Measurements from ENCODE around the gene ZNF827.

The ZNF827 gene

DNA sequence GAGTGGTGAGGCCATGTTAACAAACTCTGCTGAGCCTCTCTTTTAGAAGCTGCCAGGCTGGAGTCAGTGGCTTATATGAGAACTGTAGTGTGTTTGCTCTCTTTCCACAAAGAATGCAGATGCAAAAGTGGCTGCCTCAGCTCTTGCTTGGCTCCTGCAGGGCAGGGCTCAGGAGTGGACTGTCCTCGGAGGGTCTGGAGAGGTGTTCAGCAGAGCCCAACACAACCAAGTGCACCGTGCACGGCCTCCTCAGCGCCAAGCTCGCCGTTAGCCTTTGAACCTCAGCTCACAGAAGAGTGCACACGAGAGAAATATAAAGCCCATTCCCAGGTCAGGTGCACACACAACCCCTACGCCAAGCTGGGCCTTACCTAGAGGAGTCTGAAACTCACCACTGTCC is 175.9 kb downstream of the ZNF827 start:
- TF ChIP-seq ZNF70 (CRISPR knock-in tag; IDR thresholded peaks at IDR 0.05) (no peak), ZNF565 (CRISPR knock-in tag; conservative IDR thresholded peaks at IDR 0.05; ENCODE audit: low read depth) (no peak), ZFP3 (CRISPR knock-in tag; IDR thresholded peaks at IDR 0.05) (no peak), SNAI2 (CRISPR knock-in tag; IDR thresholded peaks at IDR 0.05) (no peak)
- ATAC-seq = no peak; the same call in 2 of the 3 replicates

DNA sequence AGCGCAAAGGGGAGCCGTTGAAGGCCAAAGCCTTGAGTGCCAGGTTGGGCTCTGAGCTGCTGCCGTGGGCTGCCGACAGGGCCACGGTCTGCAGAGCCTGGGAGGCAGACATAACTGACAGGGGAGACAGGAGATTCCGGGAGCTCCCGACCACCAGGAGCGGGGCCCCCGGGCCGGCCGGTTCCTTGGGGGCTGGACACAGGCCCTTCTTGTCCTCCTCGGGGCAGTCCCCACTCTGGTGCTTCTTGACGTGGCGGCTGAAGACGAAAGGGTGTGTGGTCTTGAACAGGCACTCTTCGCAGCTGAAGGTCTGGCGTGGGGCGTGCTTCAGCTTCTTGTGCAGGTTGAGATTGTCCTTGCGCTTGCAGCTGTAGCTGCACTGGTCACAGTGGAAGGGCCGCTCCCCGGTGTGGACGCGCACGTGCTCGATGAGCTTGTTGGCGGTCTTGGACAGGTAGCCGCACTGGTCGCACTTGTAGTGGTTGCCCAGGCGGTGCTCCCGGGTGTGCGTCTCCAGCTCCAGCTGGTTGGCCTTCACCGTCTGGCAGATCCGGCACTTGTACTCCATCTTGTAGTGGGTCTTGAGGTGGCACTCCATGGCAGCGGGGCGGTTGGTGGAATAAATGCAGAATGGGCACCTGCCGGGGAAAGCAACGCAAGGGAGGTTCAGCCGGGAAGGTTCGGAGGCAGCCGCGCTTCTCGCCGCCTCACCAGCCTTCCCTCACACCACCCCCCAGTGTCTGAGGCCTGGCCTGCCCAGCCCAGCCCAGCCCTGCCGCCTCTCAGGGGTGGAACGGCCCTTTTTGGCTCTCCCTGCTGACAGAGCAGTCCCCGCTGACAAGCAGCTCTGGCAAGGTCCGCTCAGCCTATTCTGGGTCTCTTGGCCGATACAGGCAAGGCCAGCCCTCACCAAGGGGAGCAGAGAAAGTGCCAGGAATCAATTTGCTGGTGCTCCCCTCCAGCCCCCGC is 177.4 kb downstream of the ZNF827 start:
- TF ChIP-seq ARNTL (CRISPR knock-in tag; IDR thresholded peaks at IDR 0.05; ENCODE audit: borderline replicate concordance, low read depth) = no peak
- no peak for ATAC-seq

DNA sequence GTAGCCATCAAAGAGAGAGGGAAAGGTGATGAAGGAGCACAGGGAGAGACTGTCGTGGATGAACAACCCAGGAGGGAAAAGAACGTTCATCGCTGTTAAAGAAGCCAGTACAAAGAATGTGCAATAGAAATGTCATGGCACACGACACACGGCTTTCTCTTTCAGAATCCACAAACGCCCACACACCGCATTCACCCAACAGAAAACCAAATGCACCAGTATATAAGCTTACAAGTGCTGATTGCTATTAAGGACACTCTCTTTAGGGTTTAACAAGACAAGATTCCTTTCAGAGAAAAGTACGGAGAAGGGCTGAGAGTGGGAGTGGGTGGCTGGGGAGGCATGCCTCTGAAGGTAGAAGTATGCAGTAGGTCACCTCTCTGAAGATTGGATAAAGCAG is 178.4 kb downstream of the ZNF827 start:
- TF ChIP-seq RARB (CRISPR knock-in tag; IDR thresholded peaks at IDR 0.05) (no peak), ISL1 (CRISPR knock-in tag; IDR thresholded peaks at IDR 0.05) (no peak), OSR1 (CRISPR knock-in tag; IDR thresholded peaks at IDR 0.05) (no peak), ESRRG (CRISPR knock-in tag; IDR thresholded peaks at IDR 0.05) (no peak), TCF4 (CRISPR knock-in tag; IDR thresholded peaks at IDR 0.05; ENCODE audit: borderline replicate concordance) (no peak), SNAI2 (CRISPR knock-in tag; IDR thresholded peaks at IDR 0.05) (no peak), ZFP30 (CRISPR knock-in tag; IDR thresholded peaks at IDR 0.05) (no peak), ZFP3 (CRISPR knock-in tag; IDR thresholded peaks at IDR 0.05) (no peak), TOX (CRISPR knock-in tag; IDR thresholded peaks at IDR 0.05; ENCODE audit: borderline replicate concordance) (no peak), GLIS3 (CRISPR knock-in tag; IDR thresholded peaks at IDR 0.05) (no peak), ZNF70 (CRISPR knock-in tag; IDR thresholded peaks at IDR 0.05) (no peak), ARNTL (CRISPR knock-in tag; IDR thresholded peaks at IDR 0.05; ENCODE audit: borderline replicate concordance, low read depth) (no peak)
- TF ChIP-seq, protein P1, sequence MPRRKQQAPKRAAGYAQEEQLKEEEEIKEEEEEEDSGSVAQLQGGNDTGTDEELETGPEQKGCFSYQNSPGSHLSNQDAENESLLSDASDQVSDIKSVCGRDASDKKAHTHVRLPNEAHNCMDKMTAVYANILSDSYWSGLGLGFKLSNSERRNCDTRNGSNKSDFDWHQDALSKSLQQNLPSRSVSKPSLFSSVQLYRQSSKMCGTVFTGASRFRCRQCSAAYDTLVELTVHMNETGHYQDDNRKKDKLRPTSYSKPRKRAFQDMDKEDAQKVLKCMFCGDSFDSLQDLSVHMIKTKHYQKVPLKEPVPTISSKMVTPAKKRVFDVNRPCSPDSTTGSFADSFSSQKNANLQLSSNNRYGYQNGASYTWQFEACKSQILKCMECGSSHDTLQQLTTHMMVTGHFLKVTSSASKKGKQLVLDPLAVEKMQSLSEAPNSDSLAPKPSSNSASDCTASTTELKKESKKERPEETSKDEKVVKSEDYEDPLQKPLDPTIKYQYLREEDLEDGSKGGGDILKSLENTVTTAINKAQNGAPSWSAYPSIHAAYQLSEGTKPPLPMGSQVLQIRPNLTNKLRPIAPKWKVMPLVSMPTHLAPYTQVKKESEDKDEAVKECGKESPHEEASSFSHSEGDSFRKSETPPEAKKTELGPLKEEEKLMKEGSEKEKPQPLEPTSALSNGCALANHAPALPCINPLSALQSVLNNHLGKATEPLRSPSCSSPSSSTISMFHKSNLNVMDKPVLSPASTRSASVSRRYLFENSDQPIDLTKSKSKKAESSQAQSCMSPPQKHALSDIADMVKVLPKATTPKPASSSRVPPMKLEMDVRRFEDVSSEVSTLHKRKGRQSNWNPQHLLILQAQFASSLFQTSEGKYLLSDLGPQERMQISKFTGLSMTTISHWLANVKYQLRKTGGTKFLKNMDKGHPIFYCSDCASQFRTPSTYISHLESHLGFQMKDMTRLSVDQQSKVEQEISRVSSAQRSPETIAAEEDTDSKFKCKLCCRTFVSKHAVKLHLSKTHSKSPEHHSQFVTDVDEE (CRISPR knock-in tag; IDR thresholded peaks at IDR 0.05) = no peak
- TF ChIP-seq, protein P2, sequence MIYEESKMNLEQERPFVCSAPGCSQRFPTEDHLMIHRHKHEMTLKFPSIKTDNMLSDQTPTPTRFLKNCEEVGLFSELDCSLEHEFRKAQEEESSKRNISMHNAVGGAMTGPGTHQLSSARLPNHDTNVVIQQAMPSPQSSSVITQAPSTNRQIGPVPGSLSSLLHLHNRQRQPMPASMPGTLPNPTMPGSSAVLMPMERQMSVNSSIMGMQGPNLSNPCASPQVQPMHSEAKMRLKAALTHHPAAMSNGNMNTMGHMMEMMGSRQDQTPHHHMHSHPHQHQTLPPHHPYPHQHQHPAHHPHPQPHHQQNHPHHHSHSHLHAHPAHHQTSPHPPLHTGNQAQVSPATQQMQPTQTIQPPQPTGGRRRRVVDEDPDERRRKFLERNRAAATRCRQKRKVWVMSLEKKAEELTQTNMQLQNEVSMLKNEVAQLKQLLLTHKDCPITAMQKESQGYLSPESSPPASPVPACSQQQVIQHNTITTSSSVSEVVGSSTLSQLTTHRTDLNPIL (CRISPR knock-in tag; IDR thresholded peaks at IDR 0.05; ENCODE audit: low read depth) = no peak
- no peak for ATAC-seq

DNA sequence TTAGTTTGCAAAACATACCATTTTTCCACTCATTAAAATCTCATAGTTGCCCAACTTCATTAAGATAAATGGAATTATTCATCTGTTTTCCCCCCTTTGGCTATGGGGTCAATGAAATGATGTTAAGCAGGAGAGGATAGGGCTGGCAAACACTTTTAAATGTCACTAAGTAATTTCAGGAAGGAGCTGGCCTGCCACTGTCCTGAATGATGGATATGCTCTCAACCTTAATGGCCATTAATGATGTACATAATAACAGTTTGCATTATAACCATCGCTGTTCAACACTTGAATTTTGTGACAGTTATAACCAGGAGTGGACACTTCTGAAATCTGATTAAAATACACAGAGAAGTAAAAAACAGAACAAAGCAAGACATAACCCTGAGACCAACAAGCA is 181.4 kb downstream of the ZNF827 start:
- TF ChIP-seq, protein P3, sequence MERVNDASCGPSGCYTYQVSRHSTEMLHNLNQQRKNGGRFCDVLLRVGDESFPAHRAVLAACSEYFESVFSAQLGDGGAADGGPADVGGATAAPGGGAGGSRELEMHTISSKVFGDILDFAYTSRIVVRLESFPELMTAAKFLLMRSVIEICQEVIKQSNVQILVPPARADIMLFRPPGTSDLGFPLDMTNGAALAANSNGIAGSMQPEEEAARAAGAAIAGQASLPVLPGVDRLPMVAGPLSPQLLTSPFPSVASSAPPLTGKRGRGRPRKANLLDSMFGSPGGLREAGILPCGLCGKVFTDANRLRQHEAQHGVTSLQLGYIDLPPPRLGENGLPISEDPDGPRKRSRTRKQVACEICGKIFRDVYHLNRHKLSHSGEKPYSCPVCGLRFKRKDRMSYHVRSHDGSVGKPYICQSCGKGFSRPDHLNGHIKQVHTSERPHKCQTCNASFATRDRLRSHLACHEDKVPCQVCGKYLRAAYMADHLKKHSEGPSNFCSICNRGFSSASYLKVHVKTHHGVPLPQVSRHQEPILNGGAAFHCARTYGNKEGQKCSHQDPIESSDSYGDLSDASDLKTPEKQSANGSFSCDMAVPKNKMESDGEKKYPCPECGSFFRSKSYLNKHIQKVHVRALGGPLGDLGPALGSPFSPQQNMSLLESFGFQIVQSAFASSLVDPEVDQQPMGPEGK (CRISPR knock-in tag; IDR thresholded peaks at IDR 0.05; ENCODE audit: borderline replicate concordance) = no peak
- TF ChIP-seq ESRRG (CRISPR knock-in tag; IDR thresholded peaks at IDR 0.05) (no peak), PPARA (CRISPR knock-in tag; IDR thresholded peaks at IDR 0.05; ENCODE audit: borderline replicate concordance) (no peak), ZNF8 (CRISPR knock-in tag; IDR thresholded peaks at IDR 0.05) (no peak), ISL1 (CRISPR knock-in tag; IDR thresholded peaks at IDR 0.05) (no peak), OSR1 (CRISPR knock-in tag; IDR thresholded peaks at IDR 0.05) (no peak), RARB (CRISPR knock-in tag; IDR thresholded peaks at IDR 0.05) (no peak), ZFP3 (CRISPR knock-in tag; IDR thresholded peaks at IDR 0.05) (no peak), ZNF565 (CRISPR knock-in tag; conservative IDR thresholded peaks at IDR 0.05; ENCODE audit: low read depth) (no peak), ZC3H10 (CRISPR knock-in tag; IDR thresholded peaks at IDR 0.05) (no peak), GLIS3 (CRISPR knock-in tag; IDR thresholded peaks at IDR 0.05) (no peak), BACH2 (CRISPR knock-in tag; IDR thresholded peaks at IDR 0.05; ENCODE audit: borderline replicate concordance) (no peak), CSDC2 (CRISPR knock-in tag; IDR thresholded peaks at IDR 0.05) (no peak), TCF4 (CRISPR knock-in tag; IDR thresholded peaks at IDR 0.05; ENCODE audit: borderline replicate concordance) (no peak)
- TF ChIP-seq, protein P4, sequence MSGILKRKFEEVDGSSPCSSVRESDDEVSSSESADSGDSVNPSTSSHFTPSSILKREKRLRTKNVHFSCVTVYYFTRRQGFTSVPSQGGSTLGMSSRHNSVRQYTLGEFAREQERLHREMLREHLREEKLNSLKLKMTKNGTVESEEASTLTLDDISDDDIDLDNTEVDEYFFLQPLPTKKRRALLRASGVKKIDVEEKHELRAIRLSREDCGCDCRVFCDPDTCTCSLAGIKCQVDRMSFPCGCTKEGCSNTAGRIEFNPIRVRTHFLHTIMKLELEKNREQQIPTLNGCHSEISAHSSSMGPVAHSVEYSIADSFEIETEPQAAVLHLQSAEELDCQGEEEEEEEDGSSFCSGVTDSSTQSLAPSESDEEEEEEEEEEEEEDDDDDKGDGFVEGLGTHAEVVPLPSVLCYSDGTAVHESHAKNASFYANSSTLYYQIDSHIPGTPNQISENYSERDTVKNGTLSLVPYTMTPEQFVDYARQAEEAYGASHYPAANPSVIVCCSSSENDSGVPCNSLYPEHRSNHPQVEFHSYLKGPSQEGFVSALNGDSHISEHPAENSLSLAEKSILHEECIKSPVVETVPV (CRISPR knock-in tag; IDR thresholded peaks at IDR 0.05) = no peak
- TF ChIP-seq, protein P5, sequence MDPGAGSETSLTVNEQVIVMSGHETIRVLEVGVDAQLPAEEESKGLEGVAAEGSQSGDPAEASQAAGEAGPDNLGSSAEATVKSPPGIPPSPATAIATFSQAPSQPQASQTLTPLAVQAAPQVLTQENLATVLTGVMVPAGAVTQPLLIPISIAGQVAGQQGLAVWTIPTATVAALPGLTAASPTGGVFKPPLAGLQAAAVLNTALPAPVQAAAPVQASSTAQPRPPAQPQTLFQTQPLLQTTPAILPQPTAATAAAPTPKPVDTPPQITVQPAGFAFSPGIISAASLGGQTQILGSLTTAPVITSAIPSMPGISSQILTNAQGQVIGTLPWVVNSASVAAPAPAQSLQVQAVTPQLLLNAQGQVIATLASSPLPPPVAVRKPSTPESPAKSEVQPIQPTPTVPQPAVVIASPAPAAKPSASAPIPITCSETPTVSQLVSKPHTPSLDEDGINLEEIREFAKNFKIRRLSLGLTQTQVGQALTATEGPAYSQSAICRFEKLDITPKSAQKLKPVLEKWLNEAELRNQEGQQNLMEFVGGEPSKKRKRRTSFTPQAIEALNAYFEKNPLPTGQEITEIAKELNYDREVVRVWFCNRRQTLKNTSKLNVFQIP (CRISPR knock-in tag; IDR thresholded peaks at IDR 0.05; ENCODE audit: borderline replicate concordance, low read depth) = no peak
- TF ChIP-seq, protein P1 (CRISPR knock-in tag; IDR thresholded peaks at IDR 0.05) = no peak

More for the DNA sequence above, 181.4 kb downstream of the ZNF827 start:
- ATAC-seq = no peak
